ENCODE results near the gene PUS10.
A peak's percentile ranks its signal among the peaks of the same experiment; 100 is the strongest.

- TF ChIP-seq CTCF (IDR thresholded peaks at IDR 0.05) (peak; percentile 29 to 82 (median 72)), POLR2A (IDR thresholded peaks at IDR 0.05) (no peak)
Observed at GRCh38 chr2:60998628-60999545, 19.2 kb downstream of the PUS10 start.

All from Peyer's patch (tissue), 4 donors.